ENCODE data around the gene MAP3K20. TPM values are rescaled to one million over a fixed set of nuclear protein-coding genes. Genes with fewer than 3 reads are reported as not detected.
"Not testable (repeated sequence)": the region's sequence is repeated elsewhere in the genome, so short reads cannot be mapped to it uniquely, and the experiment has no call there.

MAP3K20 gene
- total RNA-seq: 519 TPM
- long read RNA-seq, full-length matches to known transcripts: 556 of 984 reads
- long read RNA-seq, partial matches to known transcripts: 57 of 984 reads
- long read RNA-seq, other reads (novel, unspliced or antisense): 371 of 984 reads

DNA sequence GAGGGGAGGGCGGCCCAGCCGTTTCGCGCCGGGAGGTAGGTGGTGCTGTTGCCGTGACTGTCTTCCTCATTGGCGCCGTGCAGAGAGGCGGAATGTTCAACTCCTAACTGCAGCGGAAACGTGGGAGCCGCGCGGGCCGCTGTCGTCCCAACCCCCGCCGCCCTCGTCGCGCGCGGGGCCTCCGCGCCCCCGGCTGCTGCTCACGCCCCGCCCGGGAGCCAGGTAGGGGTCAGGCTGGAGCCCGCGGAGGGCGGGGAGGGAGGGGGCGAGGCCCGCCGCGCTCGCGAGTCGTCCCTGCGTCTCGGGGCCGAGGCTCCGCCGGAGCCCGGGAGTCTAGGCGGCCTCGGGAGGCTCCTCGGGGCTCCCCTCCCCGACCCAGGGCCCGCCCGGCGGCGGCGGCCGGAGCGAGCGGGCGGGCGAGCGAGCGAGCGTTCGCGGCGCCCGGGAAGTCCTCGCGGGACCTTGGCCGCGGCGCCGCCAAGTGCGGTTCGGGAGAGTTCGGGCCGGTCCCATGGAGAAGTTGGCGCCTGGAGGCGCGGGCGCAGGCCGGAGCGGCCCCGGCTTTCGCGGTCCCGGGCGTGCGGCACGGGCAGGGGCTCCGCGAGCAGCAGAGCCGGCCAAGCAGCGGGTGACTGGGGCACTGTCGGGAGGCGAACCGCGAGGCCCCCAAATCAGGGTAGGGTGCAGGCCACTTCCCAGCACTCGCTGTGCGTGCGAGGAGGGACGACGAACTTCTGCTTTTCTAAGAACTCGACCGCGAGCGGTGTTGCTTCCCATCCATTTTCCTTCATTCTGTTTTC, at the start of gene MAP3K20:
Gene MAP3K20 (plus strand): TSS at position 66 of the 800 bp plus-strand sequence. CDS start 15,186 bp downstream, outside the sequence.
- intact Hi-C loops (cut with DNase I): loop anchor here (2.0 to 5.0 kb wide), 4 partner anchors 47 to 135 kb away; no protein-coding TSS in a partner anchor
- peak; percentile 91 for DNase-seq (ENCODE audit: low spot score)

DNA sequence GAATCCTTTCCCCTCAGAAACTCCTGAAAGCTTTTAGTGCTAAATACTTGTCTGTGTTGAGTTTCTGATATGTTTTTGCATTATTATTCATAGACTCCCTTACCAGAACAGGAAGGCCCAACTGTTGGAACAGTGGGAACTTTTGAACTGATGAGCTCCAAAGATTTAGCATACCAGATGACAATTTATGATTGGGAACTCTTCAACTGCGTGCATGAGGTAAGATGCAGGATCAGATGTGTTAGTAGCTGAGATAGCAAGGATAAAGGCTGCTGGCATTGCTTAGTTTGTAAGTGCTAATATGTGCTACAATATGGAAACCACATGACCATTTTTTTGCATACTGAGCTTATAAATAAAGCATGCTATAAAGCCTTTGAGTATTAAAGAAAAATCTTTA, 49.2 kb upstream of the MAP3K20 start:
- intact Hi-C loops (cut with DNase I): no loop called here
- no peak for DNase-seq (ENCODE audit: low spot score)

DNA sequence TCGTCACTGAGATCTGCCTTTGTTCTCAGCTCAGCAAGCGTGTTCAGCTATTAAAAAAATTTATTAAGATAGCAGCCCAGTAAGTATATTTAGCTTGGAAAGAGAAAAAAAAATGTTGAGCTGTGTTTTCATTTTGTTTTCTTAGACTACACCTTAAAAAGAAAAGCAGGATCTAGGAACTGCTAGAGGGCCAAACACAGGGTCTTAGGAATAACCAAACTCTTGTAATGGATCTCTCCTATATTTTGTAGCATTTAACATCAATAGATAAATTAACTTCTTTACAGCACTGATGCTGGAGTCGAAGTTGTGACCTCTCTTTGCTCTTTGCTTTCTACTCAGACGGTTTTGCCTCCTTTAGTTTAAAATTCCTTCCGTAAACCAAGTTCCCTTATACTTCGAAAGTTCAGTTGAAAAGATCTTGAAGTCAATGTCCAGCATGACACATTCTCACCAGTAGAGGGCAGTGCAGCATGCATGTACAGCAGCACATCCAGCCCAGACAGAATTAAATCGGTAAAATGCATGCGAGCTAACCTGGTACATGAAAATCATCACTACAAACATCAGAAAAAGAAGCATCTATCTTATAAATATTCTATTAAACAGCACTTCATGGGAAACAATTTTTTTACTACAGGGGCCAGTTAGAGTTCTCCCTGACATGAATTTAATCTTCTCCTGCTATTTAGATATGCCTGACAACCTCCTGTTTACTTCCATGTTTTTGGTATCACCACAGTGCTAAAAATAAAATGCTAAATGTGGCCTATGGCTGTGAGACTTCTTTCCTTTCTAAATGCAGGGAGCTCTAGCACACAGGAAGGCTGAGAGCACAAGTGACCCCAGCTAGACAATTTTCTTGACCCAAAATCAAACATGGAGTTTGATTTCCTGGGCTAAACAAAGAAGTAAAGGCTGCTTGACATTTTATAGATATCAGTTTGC, 48.2 kb upstream of the MAP3K20 start:
- peak; percentile 83 for DNase-seq (ENCODE audit: low spot score)
- intact Hi-C loops (cut with DNase I): loop anchor here (1.0 to 2.0 kb wide), 3 partner anchors 47 to 183 kb away; partner anchors contain the start of gene MAP3K20

DNA sequence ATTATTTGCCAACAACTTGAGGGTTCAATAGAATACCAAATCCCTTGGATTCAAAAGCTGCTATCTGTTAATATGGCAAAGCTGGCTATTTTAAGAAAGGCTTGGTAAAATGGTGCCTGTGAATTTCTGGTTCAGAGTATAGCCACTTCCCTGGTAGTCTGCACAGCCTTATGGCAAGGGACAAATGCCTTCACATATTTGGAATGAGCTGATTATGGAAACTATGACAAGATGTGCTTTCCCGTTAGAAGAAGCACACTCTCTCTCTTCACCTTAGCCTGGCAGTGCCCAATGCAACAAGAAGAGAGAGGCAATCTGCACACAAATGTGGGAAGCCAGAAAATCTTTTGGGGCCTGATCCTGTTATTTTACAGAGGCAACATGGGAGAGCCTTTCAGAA, 47.5 kb upstream of the MAP3K20 start:
- intact Hi-C loops (cut with DNase I): loop anchor here (2.0 kb wide), 2 partner anchors 47 to 55 kb away; partner anchors contain the start of gene MAP3K20

DNA sequence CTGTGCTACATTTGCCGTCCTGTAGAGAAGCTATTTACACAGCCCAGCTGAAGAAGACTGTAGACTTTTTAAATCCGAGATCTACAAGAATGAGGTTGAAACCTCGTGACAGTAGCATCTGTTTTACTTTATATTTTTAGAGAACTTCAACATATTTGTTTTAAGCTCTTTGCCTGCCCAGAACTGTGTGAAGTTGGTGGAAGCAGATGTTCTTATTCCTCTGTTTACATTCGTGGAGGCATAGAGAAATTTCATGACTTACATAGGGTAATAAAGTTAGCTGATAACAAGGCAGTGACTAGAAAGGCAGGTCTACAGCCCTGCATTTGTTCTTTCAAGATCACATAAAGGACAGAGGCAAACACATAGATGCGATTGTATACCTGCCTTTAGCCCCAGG, 47.0 kb upstream of the MAP3K20 start:
- intact Hi-C loops (cut with DNase I): loop anchor here (2.0 kb wide), 2 partner anchors 46 to 54 kb away; partner anchors contain the start of gene MAP3K20

More for the DNA sequence above, 47.5 kb upstream of the MAP3K20 start:
- DNase-seq (ENCODE audit: low spot score): no peak

DNA sequence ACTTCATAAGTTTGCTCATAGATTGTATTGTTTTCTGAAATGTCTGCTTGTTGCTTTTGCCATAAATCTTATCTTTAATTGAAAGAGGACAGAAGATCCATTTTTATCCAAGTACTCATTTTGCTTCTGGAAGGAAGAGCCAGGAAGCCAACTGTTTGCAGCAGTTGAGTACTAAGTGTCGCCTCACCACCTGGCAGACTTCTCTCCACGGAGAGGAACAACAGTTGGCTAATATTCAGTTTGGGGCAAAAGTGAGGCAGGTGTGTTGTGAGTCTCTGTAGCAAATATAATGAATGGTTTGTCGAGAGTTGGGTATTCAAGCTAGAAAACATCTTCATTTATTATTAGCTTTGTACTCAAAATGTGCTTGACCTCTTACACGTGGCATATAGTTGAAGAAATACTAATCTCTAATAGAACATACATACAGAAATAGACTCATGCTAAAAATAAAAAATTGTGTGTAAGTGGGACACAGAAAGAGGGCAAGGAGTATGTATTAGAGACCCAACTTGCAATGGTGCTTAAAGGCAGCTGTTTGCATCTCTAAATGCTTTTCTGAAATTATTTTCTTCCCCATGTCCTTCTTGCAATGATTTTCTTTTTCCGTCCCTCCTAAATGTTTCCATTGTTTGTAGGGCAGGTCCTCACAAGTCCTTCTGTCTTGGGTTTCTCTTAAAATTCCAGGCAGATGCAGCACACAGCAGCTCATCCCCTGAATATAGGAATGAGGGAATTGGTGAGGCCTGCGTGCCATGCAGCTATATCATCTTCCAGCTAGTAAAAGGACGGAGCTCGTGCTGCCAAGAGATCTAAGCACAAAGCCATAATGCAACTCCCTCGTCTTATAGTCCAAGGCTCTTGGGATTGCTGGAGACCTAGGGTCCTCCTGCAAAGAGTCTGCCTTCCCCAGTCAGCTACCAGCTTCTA, 44.8 kb upstream of the MAP3K20 start:
- intact Hi-C loops (cut with DNase I): no loop called here
- no peak for DNase-seq (ENCODE audit: low spot score)

More for the DNA sequence above, 47.0 kb upstream of the MAP3K20 start:
- DNase-seq (ENCODE audit: low spot score): no peak

DNA sequence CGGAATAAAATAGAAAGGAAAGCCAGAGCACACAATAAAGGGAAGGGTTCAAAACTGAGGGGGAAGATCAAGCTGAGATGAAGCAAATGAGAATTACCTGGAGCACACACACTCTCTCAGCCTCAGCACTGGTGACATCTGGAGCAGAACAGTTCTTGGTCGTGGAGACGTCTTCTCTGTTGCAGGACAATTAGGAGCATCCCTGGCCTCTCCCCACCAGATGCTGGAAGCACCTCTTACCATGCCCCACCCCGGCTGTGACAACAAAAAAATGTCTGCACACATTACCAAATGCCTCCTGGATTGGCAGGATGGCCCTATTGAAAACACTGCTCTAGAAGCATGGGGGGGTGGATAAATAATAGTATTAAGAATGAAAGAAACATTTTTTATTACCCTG, 43.6 kb upstream of the MAP3K20 start:
- intact Hi-C loops (cut with DNase I): no loop called here
- no peak for DNase-seq (ENCODE audit: low spot score)

DNA sequence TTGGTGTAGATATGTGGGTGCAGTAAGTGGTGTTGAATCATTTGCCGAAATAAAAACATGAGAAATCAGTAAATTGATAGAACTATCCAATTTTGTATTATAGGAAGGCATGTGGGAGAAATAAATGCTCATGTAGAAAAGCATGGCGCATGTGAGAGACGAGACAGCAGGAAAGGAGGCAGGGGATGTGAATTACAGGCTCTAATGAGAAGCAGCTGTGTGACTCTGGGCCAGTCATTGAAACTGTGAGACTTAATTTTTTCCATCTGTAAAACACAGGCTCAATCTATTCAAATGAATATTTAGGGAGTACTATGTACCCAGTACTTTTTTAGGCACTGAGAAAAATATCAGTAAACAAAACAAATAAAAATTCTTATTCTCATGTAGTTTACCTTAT, 42.6 kb upstream of the MAP3K20 start:
- intact Hi-C loops (cut with DNase I): no loop called here
- no peak for DNase-seq (ENCODE audit: low spot score)

DNA sequence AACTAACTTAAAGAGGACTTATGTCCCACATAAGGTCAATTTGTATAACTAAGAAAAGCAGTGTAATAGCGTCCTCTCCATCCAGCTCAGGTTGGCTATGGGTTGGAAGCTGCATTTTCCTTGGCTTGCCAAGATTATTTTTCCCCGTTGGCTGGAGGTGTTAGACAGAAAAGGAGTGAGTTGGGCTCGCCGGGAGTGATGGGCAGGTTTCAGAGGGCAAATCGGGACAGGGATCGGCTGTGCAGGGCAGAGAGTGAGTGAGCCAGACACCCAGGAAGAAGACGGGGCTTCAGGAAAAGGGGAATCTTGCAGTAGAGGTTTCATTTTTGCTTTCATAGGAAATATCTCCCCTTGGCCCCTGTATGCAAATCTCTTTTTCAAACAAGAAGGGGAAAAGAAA, 41.5 kb upstream of the MAP3K20 start:
- no peak for DNase-seq (ENCODE audit: low spot score)
- intact Hi-C loops (cut with DNase I): no loop called here

DNA sequence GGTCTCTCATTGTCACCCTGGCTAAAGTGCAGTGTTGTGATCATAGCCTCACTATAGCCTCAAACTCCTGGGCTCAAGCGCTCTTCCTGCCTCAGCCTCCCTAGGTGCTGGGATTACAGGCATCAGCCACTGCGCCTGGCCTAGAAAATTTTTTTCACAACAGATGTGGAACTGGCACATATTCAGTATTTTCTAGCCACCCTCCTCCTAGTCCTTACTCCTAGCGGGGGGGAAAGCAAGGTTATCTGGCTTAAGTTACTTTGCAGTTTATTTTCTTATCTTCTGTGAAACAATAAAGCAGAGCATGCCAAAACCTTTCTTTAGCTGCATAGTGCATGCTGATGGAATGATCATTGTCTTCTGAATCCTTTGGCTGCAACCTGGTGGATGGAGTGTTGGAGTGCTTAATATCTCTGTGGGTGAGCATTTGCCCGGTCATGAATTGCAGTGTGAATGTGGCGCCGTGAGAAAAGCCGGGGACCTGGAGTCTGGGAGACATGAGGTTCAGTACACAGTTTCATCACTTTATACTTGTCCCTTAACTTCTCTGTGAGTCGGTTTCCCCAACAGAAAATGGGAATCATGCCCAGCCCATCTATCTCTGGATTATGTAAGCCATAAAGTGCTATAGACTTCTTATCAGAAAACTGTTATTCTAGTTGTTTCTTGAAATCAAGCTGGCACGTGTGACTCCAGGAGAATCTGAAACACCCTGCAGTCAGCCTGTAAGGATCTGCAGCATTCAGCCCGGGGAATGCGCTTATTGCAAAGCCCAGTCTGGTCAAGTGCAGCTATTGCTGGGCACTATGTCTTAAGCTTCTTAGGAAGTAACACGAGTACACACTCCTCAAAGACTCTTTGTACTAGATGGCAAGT, 38.2 kb upstream of the MAP3K20 start:
- DNase-seq (ENCODE audit: low spot score): no peak
- intact Hi-C loops (cut with DNase I): loop anchor here (2.0 kb wide), 1 partner anchor 35 kb away; no protein-coding TSS in a partner anchor

DNA sequence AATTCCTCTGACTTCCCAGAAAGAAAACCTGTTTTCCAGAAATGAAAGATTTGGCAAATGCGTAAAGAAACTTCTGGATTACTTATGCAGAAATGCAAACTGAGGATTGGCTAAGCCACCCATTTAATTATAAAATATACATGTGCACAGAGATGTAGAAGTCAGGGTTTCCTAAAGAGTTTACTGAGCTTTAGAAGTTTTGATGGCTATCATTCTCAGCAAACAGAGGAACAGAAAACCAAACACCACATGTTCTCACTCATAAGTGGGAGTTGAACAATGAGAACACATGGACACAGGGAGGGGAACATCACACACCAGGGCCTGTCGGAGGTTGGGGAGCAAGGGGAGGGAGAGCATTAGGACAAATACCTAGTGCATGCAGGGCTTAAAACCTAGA, 37.4 kb upstream of the MAP3K20 start:
- intact Hi-C loops (cut with DNase I); DNase-seq (ENCODE audit: low spot score): not testable (repeated sequence)

DNA sequence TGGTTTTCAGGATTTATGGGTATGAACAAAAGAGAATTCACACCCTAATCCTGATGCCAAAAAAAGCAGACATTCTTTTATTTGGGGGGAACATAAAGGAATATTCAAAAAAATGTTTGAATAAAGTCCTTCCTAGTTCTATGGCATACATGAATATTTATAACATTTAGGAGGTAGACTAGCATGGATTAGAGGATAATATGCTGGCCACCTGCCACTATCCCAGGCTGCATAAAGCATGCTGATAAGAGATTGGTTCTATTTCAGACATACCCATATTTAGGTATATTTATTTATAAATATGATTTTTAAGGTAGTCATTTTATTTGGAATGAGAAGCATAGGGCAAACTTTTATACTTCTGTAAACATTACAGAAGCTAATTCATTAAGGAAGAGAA, 34.9 kb upstream of the MAP3K20 start:
- intact Hi-C loops (cut with DNase I): no loop called here
- no peak for DNase-seq (ENCODE audit: low spot score)

DNA sequence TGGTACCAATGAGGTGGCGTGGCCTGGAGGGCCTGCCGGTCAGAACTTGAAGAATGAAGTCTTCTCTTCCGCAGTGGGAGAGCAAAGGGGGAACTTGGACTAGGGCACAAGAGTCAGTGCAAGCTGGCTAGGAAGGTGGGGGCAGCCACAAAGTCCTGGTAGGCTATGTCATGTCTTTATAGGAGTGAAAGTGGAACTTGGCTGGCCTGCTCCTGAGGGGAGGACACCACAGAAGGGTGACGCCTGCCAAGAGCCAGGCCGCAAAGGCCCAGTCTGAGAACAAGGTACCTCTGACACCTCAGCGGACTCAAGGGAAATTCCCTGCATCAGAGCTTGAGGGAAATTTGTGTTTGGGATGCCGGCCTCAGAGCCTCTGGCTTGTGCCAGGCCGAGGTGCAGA, 32.2 kb upstream of the MAP3K20 start:
- intact Hi-C loops (cut with DNase I): no loop called here
- no peak for DNase-seq (ENCODE audit: low spot score)

DNA sequence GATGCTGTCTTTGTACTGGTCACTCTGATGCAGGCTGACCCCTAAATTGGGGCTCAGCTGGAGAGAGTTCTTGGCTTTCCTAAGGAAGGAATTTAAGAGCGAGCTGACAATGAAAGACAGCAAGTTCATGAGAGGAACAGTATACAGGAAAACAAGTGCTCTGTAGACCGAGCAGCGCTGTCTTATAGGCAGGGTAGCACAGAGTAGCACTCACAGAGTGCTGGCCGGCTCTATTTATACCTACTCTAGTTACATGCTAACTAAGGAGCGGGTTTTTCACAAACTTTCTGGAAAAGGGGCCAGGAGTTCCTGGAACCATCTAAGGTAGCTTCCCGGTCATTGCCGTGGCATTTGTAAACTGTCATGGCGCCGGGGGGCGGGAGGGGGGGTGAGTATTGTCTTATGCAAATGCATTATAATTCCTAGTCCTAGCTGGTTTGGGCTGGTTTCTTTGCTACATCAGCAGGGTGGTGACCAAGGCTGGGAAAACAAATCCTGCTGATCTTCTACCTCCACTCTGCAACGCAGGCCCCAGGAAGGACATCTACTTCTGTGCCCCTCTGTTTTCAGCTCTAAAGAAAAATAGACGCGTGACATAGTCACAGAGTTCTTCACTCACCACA, 31.6 kb upstream of the MAP3K20 start:
- intact Hi-C loops (cut with DNase I): no loop called here
- no peak for DNase-seq (ENCODE audit: low spot score)

DNA sequence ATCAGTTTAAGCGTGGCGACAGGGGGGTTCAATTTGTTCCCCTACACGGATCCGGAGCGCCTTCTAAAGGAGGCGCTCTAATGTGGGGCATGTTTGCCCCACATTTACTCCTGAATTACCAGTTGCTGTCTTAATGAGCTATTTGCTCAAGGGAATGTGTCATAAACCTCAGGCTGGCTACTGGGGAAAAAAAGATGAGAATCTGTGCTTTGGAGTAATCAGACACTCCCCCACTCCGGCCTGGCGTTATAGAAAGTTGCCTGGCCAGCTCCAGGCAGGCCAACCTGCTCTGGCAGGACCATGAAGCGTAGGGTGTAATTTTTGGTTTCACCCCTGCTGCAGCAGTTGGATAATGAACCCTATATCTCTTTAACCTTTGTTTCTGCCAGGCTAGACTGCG, 31.0 kb upstream of the MAP3K20 start:
- intact Hi-C loops (cut with DNase I): no loop called here
- no peak for DNase-seq (ENCODE audit: low spot score)

DNA sequence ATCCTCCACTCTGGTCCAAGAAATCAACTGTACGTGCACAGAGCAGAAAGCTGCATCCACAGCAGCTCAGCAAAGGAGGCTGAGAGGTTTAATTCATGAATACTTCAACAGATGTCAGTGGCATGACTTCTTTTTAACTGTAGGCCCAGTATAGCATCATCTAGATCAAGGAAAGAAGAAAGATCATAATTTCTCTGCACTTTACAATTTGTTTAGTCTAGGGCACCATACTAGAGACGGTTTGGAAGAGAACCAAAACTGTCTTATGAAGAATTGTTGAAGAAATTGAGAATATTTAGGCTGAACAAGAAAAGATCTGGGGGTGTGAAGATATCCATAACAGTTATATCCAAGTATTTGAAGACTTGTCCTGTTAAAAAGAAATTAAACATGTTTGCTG, 30.5 kb upstream of the MAP3K20 start:
- intact Hi-C loops (cut with DNase I): no loop called here
- DNase-seq (ENCODE audit: low spot score): no peak

DNA sequence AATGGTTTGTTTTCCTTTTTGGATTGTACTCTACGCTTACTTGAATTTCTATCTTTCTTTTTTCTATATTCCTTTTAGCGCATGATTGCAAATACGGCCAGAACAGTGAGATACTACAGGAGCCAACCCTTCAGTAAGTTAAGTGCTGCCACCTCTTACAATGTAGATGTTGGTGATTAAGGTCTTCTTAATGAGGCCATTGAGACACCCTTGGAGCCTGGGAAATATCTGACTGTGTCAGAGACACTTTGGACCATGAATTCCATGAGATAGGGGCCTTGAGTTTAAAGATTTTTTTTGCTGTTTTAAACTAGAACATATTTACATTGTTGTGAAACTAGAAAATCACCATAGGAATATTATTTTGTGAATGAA, 27.1 kb upstream of the MAP3K20 start:
- intact Hi-C loops (cut with DNase I): no loop called here
- DNase-seq (ENCODE audit: low spot score): no peak

Measured in cardiac septum (tissue), 1 donor.